Fibroblast of skin of left biceps (primary cell): ENCODE measurements around the gene NNT.
"Not testable (repeated sequence)": the region's sequence is repeated elsewhere in the genome, so short reads cannot be mapped to it uniquely, and the experiment has no call there.

Source experiments
- DNase-seq, 2 experiments: peaks; one replicate each; pipeline ENCODE4 v3.0.0-alpha.2; 2013; ENCODE audit warnings: low read depth in 2 of 2

Gene NNT

DNA sequence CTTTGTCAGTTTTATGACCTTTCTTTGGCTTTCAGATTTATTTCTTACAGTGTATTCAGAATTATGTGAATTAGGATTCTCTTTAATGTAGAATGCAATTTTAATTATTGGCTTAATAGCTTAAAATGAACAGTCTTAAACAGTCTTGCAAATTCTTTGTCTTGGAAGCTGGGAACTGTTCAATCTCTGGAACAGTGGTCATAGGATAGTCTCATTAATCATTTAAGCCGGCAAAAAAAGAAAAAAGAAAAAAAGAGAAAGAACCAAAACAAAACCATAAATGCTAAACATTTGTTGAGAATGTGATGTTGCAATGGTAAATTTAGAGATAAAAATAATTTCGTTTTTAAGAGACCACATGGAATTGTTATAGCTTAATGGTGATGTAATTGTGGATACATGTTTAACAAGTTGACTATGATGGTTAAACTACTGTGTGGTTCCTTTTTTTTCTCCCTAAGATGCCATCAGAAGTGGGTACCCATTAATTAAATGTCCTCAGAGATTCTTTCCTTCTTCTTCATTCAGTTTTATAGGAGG lies 61.6 kb downstream of the NNT start:
- no peak for DNase-seq

DNA sequence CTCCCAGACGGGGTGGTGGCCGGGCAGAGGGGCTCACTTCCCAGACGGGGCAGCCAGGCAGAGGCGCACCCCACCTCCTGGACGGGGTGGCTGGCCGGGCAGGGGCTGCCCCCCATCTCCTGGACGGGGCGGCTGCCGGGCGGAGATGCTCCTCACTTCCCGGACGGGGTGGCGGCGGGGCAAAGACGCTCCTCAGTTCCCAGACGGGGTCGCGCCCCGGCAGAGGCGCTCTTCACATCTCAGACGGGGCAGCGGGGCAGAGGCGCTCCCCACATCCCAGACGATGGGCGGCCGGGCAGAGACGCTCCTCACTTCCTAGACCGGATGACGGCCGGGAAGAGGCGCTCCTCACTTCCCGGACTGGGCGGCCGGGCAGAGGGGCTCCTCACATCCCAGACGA lies 62.8 kb downstream of the NNT start:
- DNase-seq: not testable (repeated sequence)

DNA sequence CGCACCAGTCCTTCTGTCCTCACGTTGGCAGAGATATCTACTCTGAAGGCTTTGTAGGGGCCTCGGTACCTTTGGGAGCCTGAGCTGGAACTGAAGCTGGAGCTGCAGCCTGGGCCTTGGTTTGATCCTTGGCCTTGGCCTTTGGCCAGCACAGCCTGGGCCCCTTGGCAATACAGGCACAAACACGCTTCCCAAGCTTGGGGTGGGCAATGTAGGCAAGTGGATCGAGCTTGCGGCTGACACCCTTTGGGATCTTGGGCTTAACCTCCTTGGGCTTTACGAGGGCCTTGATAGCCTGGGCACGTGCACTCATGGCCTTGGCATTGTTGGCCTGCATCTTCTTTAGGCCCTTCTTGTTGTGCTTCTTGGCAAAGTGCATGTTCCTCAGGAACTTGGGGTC lies 63.7 kb downstream of the NNT start:
- not testable (repeated sequence) for DNase-seq

DNA sequence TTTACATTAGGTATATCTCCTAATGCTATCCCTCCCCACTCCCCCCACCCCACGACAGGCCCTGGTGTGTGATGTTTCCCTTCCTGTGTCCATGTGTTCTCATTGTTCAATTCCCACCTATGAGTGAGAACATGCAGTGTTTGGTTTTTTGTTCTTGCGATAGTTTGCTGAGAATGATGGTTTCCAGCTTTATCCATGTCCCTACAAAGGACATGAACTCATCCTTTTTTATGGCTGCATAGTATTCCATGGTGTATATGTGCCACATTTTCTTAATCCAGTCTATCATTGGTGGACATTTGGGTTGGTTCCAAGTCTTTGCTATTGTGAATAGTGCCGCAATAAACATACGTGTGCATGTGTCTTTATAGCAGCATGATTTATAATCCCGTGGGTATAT lies 64.4 kb downstream of the NNT start:
- DNase-seq: not testable (repeated sequence)

DNA sequence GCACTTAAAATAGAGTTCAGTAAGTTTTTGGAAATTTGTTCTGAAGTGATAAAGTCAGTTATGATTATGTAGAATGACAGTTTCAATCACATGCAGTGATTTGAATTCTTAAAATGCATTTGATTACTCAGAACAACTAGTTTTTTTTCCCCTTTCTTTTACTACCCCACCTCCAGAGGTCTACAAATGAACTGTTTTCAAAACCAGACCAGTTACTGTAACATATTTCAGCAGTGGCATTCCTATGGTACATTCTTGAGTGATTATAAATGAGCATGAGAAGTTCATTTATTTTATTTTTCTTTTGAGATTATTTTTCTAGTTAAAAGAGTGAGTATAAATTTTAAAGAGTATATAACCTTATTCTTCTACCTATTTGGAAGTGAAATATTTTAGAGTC lies 71.6 kb downstream of the NNT start:
- no peak for DNase-seq

DNA sequence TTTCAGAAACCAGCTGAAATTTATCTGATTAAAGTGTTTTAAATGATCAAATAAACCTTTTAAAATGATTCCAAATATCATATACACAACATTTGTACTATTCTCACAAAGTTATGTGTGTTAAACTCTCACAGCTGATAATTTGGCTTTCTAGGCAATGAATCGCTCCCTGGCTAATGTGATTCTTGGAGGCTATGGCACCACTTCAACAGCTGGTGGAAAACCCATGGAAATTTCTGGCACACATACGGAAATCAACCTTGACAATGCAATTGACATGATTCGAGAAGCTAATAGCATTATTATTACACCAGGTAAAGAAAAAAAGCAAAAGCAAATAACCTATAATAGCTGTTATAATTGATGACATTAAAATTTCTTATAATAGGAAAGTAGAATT lies 72.4 kb downstream of the NNT start:
- DNase-seq: no peak

DNA sequence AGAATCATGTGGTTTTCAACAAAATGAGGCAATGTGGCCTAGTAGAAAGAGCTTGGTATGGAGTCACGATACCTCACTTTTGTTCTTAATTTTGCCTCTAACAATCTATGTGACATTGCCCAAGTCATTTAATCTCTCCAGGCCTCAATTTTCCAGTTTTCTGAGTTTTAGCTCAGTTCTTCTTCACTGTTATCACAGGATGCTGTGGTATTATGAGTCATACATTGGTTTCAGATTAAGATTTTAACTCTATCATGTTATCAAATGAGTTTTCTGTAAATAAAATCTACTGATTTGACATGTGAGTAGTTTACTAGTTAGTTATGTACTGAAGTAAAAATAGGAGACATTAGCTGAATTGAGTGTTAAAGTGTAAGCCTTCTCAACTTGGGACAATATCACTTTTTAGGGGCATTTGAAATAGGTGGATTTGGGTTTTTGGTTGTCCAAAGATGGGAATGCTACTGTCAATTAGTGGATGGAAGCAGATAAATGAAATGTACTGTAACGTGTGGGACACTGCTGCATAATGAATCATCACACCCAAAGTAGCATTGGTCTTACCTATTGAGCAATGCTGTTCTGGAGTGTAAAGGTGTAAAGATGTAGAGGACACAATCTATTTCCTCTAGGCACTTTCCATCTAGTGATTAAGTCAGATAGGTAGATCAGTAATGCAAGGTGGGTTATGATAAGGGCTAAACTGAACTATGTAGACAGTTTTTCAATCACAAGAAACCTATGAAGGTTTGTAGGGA lies 73.3 kb downstream of the NNT start:
- DNase-seq: no peak

DNA sequence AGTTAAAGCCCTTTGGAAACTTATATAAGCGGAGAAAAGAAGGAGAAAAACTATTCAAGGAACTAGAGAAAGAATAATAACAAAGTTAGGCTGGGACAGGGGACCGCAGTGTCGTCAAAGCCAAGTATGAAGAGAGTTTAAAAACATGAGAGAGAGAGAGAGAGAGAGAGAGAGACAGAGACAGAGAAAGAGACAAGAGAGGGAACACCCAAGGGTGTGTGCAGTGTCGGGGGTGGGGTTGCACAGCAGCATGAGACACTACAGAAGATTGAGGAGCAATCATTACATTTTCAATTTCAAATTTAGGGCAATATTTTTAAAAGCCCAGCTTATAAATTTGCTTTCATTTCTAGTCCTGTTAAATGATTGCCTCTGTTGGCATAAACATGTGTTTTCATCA lies 74.3 kb downstream of the NNT start:
- DNase-seq: no peak

DNA sequence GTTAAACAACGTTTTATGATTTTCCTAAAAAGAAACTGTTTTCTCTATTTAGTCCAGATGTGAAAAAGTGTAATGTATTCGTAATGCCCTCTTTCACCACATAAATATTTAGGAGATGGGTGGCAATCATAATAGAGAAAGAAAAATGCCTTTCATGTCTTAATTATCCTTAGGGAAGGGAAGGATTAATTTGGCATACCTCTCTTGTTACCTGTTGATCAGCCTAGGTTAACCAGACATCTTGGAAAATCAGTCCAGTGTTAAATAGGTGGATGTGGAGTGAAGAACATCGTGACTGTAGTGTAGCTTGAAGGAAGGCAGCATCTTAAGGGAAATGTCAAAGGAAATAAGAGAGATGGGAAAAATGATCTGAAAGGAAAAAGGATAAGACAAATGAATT lies 76.2 kb downstream of the NNT start:
- DNase-seq: no peak

DNA sequence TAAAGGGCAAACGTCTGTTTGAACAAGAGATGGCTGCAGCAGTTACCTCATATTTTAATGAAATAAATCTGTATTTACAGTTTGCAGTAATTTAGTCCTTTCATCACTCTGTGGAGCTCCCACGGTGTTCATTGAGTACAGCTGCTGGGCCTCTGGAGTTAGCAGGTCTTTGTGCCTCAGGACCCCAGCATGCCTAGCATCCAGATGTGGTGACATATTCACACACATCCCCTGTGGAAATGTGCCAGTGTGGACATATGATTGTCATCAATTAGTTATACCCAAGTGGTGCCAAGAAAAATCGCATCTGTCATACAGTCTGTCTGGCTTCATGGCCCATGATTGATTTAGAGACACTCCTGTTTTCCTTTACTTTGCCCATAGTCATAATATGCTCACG lies 77.3 kb downstream of the NNT start:
- no peak for DNase-seq

DNA sequence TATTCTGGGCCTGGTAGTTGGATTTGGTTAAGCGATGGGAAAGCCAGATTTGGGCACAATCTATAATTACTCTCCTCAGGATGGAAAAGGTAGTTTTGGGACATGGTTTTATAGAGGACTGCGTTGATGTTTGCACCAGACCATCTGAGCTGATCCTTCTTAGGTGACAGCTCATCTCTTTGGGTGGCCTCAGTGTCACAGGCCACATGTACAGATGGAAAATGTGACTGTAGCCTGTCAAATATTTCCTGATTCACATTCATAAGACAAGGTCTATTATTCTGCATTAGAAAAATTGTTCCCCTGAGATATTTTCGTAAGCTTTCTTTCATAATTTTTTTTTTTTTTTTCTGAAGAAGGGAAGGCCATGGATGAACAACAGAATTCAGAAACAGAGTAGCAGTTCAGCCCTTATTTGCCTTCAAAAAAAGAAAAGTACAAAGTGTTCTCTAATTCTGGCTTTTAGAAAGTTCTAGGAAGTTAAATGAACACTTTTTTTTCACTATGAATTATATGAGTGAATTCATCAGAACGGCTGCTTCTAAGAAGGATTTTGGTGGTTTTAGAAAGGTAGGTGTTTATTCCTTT lies 81.0 kb downstream of the NNT start:
- DNase-seq: no peak

DNA sequence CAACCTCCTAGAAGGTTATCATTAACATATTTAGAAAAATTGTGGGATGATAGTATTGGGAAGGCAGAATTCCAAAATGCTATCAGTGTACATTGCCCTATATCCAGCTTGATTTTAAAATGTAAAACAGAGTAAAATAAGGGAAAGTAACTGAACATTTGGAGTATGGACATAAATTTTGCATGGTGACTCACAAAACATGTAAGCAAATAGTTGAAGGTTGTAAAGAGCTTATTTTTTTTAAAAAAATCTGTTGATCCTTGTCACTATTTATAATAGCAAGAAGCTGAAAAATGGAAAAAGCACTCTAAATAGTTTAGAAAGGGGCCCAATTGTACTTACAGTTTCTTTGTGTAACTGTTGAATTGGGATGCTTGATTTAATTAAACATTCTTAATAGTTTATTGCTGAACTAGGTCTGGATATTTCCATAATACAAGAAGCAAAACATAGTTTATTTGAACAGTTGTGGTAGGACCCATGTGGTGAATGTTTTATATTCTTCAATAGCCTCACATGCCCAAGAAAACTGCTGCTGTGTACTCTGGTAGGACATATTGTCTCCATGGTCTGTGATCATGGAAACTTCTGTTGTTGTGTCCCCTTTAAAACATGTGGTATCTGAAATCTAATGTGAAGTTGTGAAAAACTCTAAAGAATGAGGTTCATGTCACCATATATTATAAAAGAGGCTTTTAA lies 82.4 kb downstream of the NNT start:
- no peak for DNase-seq

DNA sequence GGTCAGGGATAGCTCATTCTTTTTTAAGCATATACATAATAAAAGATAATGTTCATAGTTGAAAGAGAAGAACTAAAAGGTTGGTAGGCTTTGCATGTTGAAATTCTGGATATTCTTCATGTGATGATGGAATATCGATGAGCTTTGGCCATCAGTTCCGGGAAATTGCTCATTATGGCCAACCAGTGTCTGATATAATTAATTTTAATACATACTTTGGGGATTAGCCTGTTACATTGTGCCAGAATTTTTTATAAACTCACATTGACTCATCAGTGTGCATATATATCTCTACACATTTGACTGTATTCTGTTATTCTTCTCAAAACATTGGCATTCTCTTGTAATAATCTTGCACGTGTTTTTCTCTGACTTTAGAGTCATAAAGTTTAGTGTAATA lies 84.3 kb downstream of the NNT start:
- peak; percentile 27 to 33 for DNase-seq

DNA sequence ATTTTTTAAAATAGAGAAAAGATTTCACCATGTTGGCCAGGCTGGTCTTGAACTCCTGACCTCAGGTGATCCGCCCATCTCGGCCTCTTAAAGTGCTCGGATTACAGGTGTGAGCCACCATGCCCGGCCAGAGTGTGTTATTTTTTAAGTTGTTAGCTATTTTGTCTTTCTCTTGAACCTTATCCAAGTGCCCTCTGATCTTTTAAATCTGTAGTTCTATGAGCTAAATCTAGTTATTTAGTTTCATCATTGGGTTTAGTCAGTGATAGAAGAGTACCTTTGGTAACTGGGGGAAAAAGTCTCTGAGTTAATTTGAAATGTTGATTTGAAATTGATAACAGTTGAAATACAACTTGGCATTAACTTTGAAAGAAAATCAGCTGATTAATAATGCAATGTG lies 88.3 kb downstream of the NNT start:
- no peak for DNase-seq

DNA sequence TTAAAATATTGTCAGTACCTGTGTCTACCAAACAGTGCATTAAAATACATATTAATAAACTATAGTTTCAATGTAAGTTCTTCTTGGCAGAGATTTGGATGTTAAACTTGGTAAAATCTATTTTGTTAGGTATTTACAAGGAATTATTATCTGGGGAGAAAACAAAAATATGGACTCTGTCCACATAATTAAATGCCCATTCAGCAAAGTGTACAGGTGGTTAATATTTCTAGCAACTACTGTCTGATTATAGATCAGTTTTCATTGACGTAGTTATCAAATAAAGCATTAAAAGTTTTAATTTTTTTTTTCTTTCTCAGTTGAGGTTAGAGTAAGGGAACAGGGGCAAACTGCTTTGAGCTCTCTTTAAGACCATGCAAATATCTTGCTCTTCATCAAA lies 88.9 kb downstream of the NNT start:
- no peak for DNase-seq

DNA sequence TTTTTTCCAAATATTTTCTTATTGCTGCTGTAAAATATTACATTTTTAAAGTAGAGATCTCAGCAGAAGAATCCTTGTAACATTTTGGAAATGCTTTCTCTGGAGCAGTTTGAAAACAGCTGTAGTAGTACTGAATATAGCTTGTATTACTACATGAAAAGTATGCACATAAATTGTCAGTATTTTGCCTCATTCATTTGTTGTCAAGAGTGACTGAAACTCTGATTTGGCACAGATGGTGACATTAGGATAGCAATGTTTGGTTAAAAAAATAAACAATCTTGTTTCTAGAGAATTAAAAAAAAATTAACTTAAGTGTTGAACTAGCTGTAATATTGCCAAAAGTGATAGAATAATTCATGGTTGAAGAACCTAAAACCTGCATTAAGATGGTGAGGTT lies 90.4 kb downstream of the NNT start:
- no peak for DNase-seq

DNA sequence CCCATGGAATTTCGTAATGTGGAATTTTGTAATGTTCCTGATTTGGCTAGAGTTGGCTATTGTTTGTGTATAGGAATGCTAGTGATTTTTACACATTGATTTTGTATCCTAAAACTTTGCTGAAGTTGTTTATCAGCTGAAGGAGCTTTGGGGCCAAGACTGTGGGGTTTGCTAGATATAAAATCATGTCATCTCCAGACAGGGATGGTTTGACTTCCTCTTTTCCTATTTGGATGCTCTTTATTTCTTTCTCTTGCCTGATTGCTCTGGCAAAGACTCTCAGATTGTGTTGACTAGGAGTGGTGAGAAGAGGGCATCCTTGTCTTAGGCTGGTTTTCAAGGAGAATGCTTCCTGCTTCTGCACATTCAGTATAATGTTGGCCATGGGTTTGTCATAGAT lies 91.0 kb downstream of the NNT start:
- no peak for DNase-seq

DNA sequence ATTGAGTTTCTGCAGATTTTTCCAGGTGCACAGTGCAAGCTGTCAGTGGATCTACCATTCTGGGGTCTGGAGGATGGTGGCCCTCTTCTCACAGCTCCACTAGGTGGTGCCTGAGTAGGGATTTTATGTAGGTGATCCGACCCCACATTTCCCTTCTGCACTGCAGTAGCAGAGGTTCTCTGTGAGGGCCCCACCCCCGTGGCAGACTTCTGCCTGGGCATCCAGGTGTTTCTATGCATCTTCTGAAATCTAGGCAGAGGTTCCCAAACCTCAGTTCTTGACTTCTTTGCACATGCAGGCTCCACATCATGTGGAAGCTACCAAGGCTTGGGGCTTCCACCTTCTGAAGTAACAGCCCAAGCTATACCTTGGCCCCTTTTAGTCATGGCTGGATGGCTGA lies 93.5 kb downstream of the NNT start:
- not testable (repeated sequence) for DNase-seq

DNA sequence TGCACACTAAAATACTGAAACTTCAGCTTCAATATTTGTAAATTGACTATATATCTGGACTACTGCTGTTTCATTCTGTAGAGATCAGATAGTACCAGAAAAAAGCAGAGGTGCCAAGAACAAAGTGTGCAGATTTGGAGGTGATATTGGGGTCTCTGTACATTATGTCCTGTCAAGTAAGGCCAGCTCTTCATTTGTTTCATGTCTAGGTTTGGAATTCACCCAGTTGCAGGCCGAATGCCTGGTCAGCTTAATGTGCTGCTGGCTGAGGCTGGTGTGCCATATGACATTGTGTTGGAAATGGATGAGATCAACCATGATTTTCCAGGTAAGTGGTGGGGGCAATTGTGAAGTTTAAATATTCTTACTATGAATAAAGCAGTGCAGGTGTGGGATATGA lies 96.9 kb downstream of the NNT start:
- no peak for DNase-seq

DNA sequence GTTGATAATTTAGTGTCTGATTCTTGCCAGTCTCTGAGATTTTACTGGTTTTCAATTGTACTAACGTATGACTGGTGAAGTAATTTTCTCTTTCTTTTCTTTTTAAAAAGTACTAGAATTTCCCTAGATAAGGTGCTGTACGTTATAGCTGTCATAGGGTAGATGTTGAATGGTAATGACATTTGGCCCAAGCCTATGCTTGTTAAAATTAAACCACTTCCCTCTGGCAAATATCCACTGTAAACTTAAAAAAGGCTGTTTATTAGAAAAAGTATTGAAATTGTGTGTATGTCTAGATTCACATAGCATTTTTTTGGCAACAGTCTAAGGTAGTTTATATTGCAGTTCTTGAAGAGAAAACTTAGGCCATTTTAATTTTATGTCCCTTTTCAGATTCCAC lies 97.6 kb downstream of the NNT start:
- DNase-seq: no peak

DNA sequence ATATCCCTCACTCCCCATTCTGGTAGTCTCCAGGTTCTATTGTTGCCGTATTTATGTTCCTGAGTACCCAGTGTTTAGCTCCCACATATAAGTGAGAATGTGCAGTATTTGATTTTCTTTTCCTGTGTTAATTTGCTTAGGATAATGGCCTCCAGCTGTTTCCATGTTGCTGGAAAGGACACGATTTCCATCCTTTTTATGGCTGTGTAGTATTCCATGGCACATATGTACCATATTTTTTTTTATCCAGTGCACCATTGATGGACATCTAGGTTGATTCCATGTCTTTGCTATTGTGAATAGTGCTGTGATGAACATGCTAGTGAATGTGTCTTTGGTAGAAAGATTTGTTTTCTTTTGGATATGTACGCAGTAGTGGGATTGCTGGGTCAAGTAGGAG lies 98.2 kb downstream of the NNT start:
- no peak for DNase-seq

DNA sequence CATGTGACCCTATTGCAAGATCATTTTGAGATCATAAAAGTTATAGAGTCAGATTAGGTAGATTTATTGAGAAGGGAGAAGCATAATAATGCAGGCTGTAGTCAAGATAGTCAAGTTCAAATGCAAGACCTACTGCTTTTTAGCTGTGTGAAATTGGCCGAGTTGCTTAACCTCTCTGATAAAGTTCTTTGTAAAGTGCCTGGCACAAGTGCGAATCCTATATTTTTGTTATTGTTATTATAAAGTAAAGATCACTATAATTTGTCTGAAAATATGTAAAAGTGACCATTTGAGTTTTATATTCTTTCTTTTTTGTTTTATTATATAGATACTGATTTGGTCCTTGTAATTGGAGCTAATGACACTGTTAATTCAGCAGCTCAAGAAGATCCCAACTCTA lies 99.3 kb downstream of the NNT start:
- DNase-seq: no peak

DNA sequence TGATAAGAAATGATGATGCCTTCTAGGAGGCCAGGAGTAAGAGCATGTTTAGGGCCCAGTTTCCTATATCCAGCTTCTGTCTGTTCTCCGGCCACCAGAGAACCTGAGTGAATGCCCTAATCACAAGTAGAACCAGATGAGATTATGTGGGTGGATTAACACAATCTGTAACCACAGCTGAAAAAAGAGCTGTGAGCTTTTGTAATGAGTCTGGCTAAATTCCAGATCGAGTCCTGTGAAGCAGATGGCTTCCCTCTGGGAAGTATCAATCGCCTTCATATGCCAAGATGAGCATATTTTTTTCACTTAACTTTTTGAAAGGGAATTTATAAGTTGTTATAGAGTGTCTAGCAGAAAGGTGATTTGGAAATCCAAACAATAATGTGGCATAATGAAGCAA lies 99.8 kb downstream of the NNT start:
- peak; percentile 69 to 72 for DNase-seq
